H1 (cell line): Measurements from ENCODE around the gene ABHD16A.

Experiments
- EP300 ChIP-seq, 2 experiments: IDR thresholded peaks; 1 replicate in 1 of 2; 2 replicates in 1 of 2; pipeline ENCODE4 v1.6.1; 2011 to 2012; ENCODE audit warnings: low read depth in 2 of 2, low read length in 2 of 2, mild to moderate bottlenecking in 2 of 2, borderline replicate concordance in 1 of 2, inconsistent platforms in 1 of 2, moderate library complexity in 1 of 2
- EZH2 ChIP-seq: fragments of 200-600 bp; sonication (generic); IDR thresholded peaks from 2 replicates; pipeline ENCODE4 v1.7.1; 2012; ENCODE audit warnings: low read depth, mild to moderate bottlenecking, moderate library complexity, low read length, inconsistent platforms; ENCODE audit not compliant: severe bottlenecking
- JUND ChIP-seq: IDR thresholded peaks from 2 replicates; pipeline ENCODE4 v1.6.1; 2011; ENCODE audit warnings: mild to moderate bottlenecking, improper control_type of control experiment, low read length
- NANOG ChIP-seq: IDR thresholded peaks from 2 replicates; pipeline ENCODE4 v1.6.1; 2011; ENCODE audit warnings: low read length, low read depth, mild to moderate bottlenecking, inconsistent platforms; ENCODE audit not compliant: insufficient read depth, poor library complexity, severe bottlenecking
- POLR2A ChIP-seq, 2 experiments: IDR thresholded peaks; 1 replicate in 1 of 2; 2 replicates in 1 of 2; pipeline ENCODE4 v1.6.1; 2011; ENCODE audit warnings: low read depth in 2 of 2, low read length in 2 of 2, mild to moderate bottlenecking in 2 of 2; ENCODE audit errors: control extremely low read depth in 1 of 2
- POLR2AphosphoS5 ChIP-seq: IDR thresholded peaks from 2 replicates; pipeline ENCODE4 v1.6.1; 2011; ENCODE audit warnings: low read depth, low read length
- RAD21 ChIP-seq, 2 experiments: IDR thresholded peaks in 1 of 2; conservative IDR thresholded peaks in 1 of 2; 2 replicates each; pipeline ENCODE4 v1.6.1; 2011; ENCODE audit warnings: low read depth in 2 of 2, low read length in 2 of 2, improper control_type of control experiment in 1 of 2, inconsistent platforms in 1 of 2, mild to moderate bottlenecking in 1 of 2, moderate library complexity in 1 of 2
- SIN3A ChIP-seq, 2 experiments: IDR thresholded peaks in 1 of 2; conservative IDR thresholded peaks in 1 of 2; 2 replicates each; pipeline ENCODE4 v1.6.1; 2011 to 2012; ENCODE audit warnings: low read length in 2 of 2, improper control_type of control experiment in 1 of 2, low read depth in 1 of 2, mild to moderate bottlenecking in 1 of 2
- TAF1 ChIP-seq: IDR thresholded peaks from 2 replicates; pipeline ENCODE4 v1.6.1; 2011; ENCODE audit warnings: mild to moderate bottlenecking, low read depth, low read length
- TEAD4 ChIP-seq: IDR thresholded peaks from 2 replicates; pipeline ENCODE4 v1.6.1; 2012; ENCODE audit warnings: low read depth, low read length, inconsistent platforms, mixed read lengths
- YY1 ChIP-seq: IDR thresholded peaks from 2 replicates; pipeline ENCODE4 v1.6.1; 2011; ENCODE audit warnings: low read depth, mild to moderate bottlenecking, low read length
- TF ChIP-seq, protein P1 (sequence below), 3 experiments: IDR thresholded peaks; 1 replicate in 2 of 3; 2 replicates in 1 of 3; pipeline versions ENCODE4 v1.5.1 to v1.6.1; 2011; ENCODE audit warnings: low read length in 3 of 3, mild to moderate bottlenecking in 3 of 3, inconsistent platforms in 2 of 3, low read depth in 1 of 3, moderate library complexity in 1 of 3; ENCODE audit not compliant: insufficient read depth in 1 of 3; ENCODE audit errors: control extremely low read depth in 1 of 3
- TF ChIP-seq, protein P2 (sequence below): IDR thresholded peaks from 2 replicates; pipeline ENCODE4 v1.6.1; 2012; ENCODE audit warnings: low read length, inconsistent platforms

DNA sequence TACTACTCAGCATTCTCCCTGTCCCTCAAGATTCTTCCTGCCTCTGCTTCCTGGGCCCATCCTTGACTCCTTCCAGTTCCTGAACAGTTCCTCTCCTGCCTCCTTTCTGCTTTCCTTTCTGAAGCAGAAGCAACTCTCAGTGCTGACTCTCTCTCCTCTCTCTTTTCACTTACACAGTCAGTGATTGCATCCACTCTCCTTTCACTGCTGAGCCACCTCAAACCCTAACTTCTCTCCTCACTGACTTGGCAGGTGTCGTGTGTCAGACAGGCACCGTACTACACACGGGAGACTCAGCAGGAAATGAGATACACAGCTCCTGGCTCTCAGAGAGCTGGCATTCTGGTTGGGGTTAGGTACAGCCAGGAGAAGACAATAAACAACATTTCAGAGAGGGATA lies 5.6 kb downstream of the ABHD16A start:
- TF ChIP-seq EZH2 (no peak), NANOG (no peak), JUND (no peak), EP300 (IDR thresholded peaks at IDR 0.05; ENCODE audit: borderline replicate concordance in 1 of 2, low read depth in 2 of 2, low read length in 2 of 2) (no peak), TEAD4 (no peak), POLR2A (IDR thresholded peaks at IDR 0.05; ENCODE audit: control extremely low read depth in 1 of 2, low read depth in 2 of 2, low read length in 2 of 2) (no peak), POLR2AphosphoS5 (no peak), TAF1 (no peak), RAD21 (IDR thresholded peaks at IDR 0.05 in 1 of 2, conservative IDR thresholded peaks at IDR 0.05 in 1 of 2; ENCODE audit: low read depth in 2 of 2, low read length in 2 of 2) (no peak), SIN3A (conservative IDR thresholded peaks at IDR 0.05 in 1 of 2, IDR thresholded peaks at IDR 0.05 in 1 of 2; ENCODE audit: low read depth in 1 of 2, low read length in 2 of 2) (no peak), YY1 (no peak)
- TF ChIP-seq, protein P1, sequence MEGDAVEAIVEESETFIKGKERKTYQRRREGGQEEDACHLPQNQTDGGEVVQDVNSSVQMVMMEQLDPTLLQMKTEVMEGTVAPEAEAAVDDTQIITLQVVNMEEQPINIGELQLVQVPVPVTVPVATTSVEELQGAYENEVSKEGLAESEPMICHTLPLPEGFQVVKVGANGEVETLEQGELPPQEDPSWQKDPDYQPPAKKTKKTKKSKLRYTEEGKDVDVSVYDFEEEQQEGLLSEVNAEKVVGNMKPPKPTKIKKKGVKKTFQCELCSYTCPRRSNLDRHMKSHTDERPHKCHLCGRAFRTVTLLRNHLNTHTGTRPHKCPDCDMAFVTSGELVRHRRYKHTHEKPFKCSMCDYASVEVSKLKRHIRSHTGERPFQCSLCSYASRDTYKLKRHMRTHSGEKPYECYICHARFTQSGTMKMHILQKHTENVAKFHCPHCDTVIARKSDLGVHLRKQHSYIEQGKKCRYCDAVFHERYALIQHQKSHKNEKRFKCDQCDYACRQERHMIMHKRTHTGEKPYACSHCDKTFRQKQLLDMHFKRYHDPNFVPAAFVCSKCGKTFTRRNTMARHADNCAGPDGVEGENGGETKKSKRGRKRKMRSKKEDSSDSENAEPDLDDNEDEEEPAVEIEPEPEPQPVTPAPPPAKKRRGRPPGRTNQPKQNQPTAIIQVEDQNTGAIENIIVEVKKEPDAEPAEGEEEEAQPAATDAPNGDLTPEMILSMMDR (IDR thresholded peaks at IDR 0.05; ENCODE audit: control extremely low read depth in 1 of 3, insufficient read depth in 1 of 3, low read depth in 1 of 3, low read length in 3 of 3): no peak
- TF ChIP-seq, protein P2, sequence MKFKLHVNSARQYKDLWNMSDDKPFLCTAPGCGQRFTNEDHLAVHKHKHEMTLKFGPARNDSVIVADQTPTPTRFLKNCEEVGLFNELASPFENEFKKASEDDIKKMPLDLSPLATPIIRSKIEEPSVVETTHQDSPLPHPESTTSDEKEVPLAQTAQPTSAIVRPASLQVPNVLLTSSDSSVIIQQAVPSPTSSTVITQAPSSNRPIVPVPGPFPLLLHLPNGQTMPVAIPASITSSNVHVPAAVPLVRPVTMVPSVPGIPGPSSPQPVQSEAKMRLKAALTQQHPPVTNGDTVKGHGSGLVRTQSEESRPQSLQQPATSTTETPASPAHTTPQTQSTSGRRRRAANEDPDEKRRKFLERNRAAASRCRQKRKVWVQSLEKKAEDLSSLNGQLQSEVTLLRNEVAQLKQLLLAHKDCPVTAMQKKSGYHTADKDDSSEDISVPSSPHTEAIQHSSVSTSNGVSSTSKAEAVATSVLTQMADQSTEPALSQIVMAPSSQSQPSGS: no peak
